Epithelial cell of esophagus (primary cell): ENCODE measurements around the gene HBE1.
"Not testable (repeated sequence)": the region's sequence is repeated elsewhere in the genome, so short reads cannot be mapped to it uniquely, and the experiment has no call there.

Experiments used
- DNase-seq: peaks from one replicate; pipeline ENCODE4 v3.0.0; 2010; ENCODE audit warnings: low read depth
- H3K4me3 ChIP-seq: 2 replicates; pipeline ENCODE4 v1.5.1; 2011; ENCODE audit warnings: mild to moderate bottlenecking, low read length, control low read depth
- CTCF ChIP-seq: IDR thresholded peaks from 2 replicates; pipeline ENCODE4 v1.5.1; 2011; ENCODE audit warnings: low read depth, mild to moderate bottlenecking, low read length, control low read depth, inconsistent platforms; ENCODE audit not compliant: insufficient read depth; ENCODE audit errors: missing control alignments

Gene HBE1

GRCh38 chr11:5252919-5253265 is 16.9 kb downstream of the HBE1 start:
- TF ChIP-seq CTCF: no peak
- no peak overlapping the region for H3K4me3 ChIP-seq
- no peak for DNase-seq

- DNase-seq: no peak
- TF ChIP-seq CTCF: no peak
- H3K4me3 ChIP-seq: no peak overlapping the region
These were observed 17.4 kb downstream of the HBE1 start for GRCh38 chr11:5252192-5252918.

- no peak for TF ChIP-seq CTCF
- no peak overlapping the region for H3K4me3 ChIP-seq
- no peak for DNase-seq
These were observed 18.0 kb downstream of the HBE1 start for GRCh38 chr11:5251746-5252145.

- no peak overlapping the region for H3K4me3 ChIP-seq
- no peak for TF ChIP-seq CTCF
- no peak for DNase-seq
These were observed 19.1 kb downstream of the HBE1 start for GRCh38 chr11:5250543-5251204.

GRCh38 chr11:5249807-5250396 is 19.8 kb downstream of the HBE1 start, which contains the start of gene HBG1:
Gene HBG1, minus strand, starts transcription at chr11:5249857. Its CDS starts 53 bp downstream, at chr11:5249804.
- DNase-seq, H3K4me3 ChIP-seq: not testable (repeated sequence)

GRCh38 chr11:5248498-5248897 is 21.2 kb downstream of the HBE1 start:
- not testable (repeated sequence) for DNase-seq, H3K4me3 ChIP-seq

GRCh38 chr11:5247472-5248192 is 22.1 kb downstream of the HBE1 start:
- H3K4me3 ChIP-seq: no peak overlapping the region
- no peak for TF ChIP-seq CTCF
- DNase-seq: no peak
